GM19395 (cell line): ENCODE measurements around the gene HDX.
"Not testable (repeated sequence)": the region's sequence is repeated elsewhere in the genome, so short reads cannot be mapped to it uniquely, and the experiment has no call there.

Experiments used
- ATAC-seq: cut with Tn5 transposase; IDR thresholded peaks from one replicate; pipeline ENCODE4 v1.9.1; 2021; ENCODE audit warnings: mild to moderate bottlenecking, moderate library complexity; ENCODE audit not compliant: unreplicated experiment

Gene HDX

GRCh38 chrX:84339507-84340364 is 162.5 kb downstream of the HDX start:
- peak; percentile 85 for ATAC-seq

- ATAC-seq: no peak
Measured at GRCh38 chrX:84336646-84337045, 165.6 kb downstream of the HDX start.

- no peak for ATAC-seq
Measured at GRCh38 chrX:84335121-84335520, 167.1 kb downstream of the HDX start.

- ATAC-seq: no peak
Measured at GRCh38 chrX:84322083-84322827, 180.0 kb downstream of the HDX start.

GRCh38 chrX:84320614-84321013 is 181.6 kb downstream of the HDX start:
- ATAC-seq: no peak

- ATAC-seq: no peak
Measured at GRCh38 chrX:84320023-84320422, 182.2 kb downstream of the HDX start.

GRCh38 chrX:84318661-84319060 is 183.6 kb downstream of the HDX start:
- no peak for ATAC-seq

- not testable (repeated sequence) for ATAC-seq
Measured at GRCh38 chrX:84315946-84316345, 186.3 kb downstream of the HDX start.
